ENCODE data around the gene PGLYRP3. TPM values are rescaled to one million over a fixed set of nuclear protein-coding genes. Genes with fewer than 3 reads are reported as not detected.
"Not testable (repeated sequence)": the region's sequence is repeated elsewhere in the genome, so short reads cannot be mapped to it uniquely, and the experiment has no call there.

PGLYRP3 gene
- total RNA-seq, 2 donors from 2014 or later = not detected

DNA sequence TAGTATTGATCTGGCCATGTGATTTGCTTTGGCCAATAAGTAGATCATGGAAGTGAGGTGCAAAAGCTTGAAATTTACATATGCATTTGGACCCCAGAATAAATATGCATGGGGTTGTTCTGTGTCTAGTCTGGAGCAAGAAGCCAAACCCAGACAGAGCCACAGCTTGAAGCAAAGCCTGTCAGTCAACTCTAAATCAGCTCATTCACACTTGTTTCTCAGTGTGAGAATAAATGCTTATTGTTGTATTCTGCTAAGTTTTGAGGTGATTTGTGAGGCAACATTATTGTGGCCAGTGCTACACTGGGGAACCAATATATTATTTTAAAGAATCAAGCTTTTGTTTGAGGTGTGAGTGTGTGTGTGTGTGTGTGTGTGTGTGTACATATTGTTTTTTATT is 12.2 kb upstream of the PGLYRP3 start:
- no peaks in the 10 kb centered on the region for H3K27me3 ChIP-seq (replicated peaks; ENCODE audit: insufficient read depth)
- H3K9me3 ChIP-seq = no peaks in the 10 kb centered on the region
- no peaks in the 10 kb centered on the region for H3K4me1 ChIP-seq (replicated peaks)
- DNase-seq (ENCODE audit: low spot score) = no peak
- H3K4me3 ChIP-seq = no peak overlapping the region
- H3K36me3 ChIP-seq = no peaks in the 10 kb centered on the region
- TF ChIP-seq, protein P1, sequence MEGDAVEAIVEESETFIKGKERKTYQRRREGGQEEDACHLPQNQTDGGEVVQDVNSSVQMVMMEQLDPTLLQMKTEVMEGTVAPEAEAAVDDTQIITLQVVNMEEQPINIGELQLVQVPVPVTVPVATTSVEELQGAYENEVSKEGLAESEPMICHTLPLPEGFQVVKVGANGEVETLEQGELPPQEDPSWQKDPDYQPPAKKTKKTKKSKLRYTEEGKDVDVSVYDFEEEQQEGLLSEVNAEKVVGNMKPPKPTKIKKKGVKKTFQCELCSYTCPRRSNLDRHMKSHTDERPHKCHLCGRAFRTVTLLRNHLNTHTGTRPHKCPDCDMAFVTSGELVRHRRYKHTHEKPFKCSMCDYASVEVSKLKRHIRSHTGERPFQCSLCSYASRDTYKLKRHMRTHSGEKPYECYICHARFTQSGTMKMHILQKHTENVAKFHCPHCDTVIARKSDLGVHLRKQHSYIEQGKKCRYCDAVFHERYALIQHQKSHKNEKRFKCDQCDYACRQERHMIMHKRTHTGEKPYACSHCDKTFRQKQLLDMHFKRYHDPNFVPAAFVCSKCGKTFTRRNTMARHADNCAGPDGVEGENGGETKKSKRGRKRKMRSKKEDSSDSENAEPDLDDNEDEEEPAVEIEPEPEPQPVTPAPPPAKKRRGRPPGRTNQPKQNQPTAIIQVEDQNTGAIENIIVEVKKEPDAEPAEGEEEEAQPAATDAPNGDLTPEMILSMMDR (IDR thresholded peaks at IDR 0.05) = no peak
- TF ChIP-seq POLR2AphosphoS5 (IDR thresholded peaks at IDR 0.05) (no peak), POLR2A (IDR thresholded peaks at IDR 0.05) (no peak)
- intact Hi-C loops (cut with DNase I) = no loop called here
- no peak overlapping the region for H3K27ac ChIP-seq

- H3K4me1 ChIP-seq (replicated peaks) = no peaks in the 10 kb centered on the region
- no peak for DNase-seq (ENCODE audit: low spot score)
- WGBS = 49% methylated on average over 1 of the region's 1 CpG
- intact Hi-C loops (cut with DNase I) = no loop called here
- no peaks in the 10 kb centered on the region for H3K27me3 ChIP-seq (replicated peaks; ENCODE audit: insufficient read depth)
- H3K36me3 ChIP-seq = no peaks in the 10 kb centered on the region
- no peak overlapping the region for H3K27ac ChIP-seq
- no peak overlapping the region for H3K4me3 ChIP-seq
- TF ChIP-seq POLR2A (IDR thresholded peaks at IDR 0.05) = no peak
- TF ChIP-seq, protein P1 (IDR thresholded peaks at IDR 0.05) = no peak
- no peak for TF ChIP-seq POLR2AphosphoS5 (IDR thresholded peaks at IDR 0.05)
- no peaks in the 10 kb centered on the region for H3K9me3 ChIP-seq
These were observed 9.8 kb upstream of the PGLYRP3 start for GRCh38 chr1:153322568-153322967.

DNA sequence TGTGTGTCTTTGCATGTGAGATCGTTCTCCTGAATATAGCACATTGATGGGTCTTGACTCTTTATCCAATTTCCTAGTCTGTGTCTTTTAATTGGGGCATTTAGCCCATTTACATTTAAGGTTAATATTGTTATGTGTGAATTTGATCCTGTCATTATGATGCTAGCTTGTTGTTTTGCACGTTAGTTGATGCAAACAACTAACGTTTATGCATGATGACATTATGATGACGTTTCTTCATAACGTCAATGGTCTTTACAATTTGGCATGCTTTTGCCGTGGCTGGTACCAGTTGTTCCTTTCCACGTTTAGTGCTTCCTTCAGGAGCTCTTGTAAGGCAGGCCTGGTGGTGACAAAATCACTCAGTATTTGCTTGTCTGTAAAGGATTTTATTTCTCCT is 5.4 kb upstream of the PGLYRP3 start:
- H3K36me3 ChIP-seq; DNase-seq (ENCODE audit: low spot score); H3K27me3 ChIP-seq (replicated peaks; ENCODE audit: insufficient read depth); H3K4me3 ChIP-seq; H3K9me3 ChIP-seq; H3K27ac ChIP-seq; intact Hi-C loops (cut with DNase I); H3K4me1 ChIP-seq (replicated peaks): not testable (repeated sequence)
- 89% methylated on average over 7 of the region's 7 CpGs for WGBS

DNA sequence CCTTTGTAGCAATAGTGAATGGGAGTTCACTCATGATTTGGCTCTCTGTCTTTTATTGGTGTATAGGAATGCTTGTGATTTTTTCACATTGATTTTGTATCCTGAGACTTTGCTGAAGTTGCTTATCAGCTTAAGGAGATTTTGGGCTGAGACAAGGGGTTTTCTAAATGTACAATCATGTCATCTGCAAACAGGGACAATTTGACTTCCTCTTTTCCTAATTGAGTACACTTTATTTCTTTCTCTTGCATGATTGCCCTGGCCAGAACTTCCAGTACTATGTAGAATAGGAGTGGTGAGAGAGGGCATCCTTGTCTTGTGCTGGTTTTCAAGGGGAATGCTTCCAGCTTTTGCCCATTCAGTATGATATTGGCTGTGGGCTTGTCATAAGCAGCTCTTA is 3.3 kb upstream of the PGLYRP3 start:
- intact Hi-C loops (cut with DNase I); H3K9me3 ChIP-seq; DNase-seq (ENCODE audit: low spot score); H3K27ac ChIP-seq; H3K4me3 ChIP-seq; H3K36me3 ChIP-seq; H3K4me1 ChIP-seq (replicated peaks); H3K27me3 ChIP-seq (replicated peaks; ENCODE audit: insufficient read depth): not testable (repeated sequence)

- intact Hi-C loops (cut with DNase I); H3K4me3 ChIP-seq; DNase-seq (ENCODE audit: low spot score): not testable (repeated sequence)
These were observed 1.6 kb upstream of the PGLYRP3 start for GRCh38 chr1:153314388-153314787.

DNA sequence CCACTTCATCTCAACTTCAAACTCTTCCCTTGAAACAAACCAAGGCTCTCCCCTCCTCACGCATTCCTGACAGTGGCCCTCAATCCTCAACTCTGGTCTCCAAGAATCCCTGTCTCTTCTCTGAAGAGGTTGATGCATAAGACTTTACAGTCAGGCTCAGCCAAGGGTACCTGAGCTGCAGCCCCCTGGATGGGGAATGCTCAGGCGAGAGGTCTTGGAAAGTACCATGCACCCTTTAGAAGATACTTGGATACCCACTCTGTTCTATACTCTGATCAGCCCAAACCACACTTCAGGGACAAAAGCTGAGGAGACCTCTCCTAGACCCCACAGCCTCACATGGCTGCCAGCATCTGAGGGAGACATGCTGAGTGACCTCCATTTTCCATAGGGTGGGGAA is 536 bp upstream of the PGLYRP3 start:
- Histone ChIP-seq H3K36me3 (no peaks in the 10 kb centered on the region), H3K27me3 (replicated peaks; ENCODE audit: insufficient read depth) (no peaks in the 10 kb centered on the region), H3K4me3 (no peak overlapping the region), H3K27ac (no peak overlapping the region), H3K4me1 (replicated peaks) (no peaks in the 10 kb centered on the region), H3K9me3 (no peaks in the 10 kb centered on the region)
- TF ChIP-seq, protein P1 (IDR thresholded peaks at IDR 0.05) = no peak
- TF ChIP-seq POLR2AphosphoS5 (IDR thresholded peaks at IDR 0.05) (no peak), POLR2A (IDR thresholded peaks at IDR 0.05) (no peak)
- intact Hi-C loops (cut with DNase I) = no loop called here
- 91% methylated on average over 2 of the region's 2 CpGs for WGBS
- no peak for DNase-seq (ENCODE audit: low spot score)

More at GRCh38 chr1:153314388-153314787, 1.6 kb upstream of the PGLYRP3 start:
- not testable (repeated sequence) for H3K9me3 ChIP-seq; H3K4me1 ChIP-seq (replicated peaks); H3K36me3 ChIP-seq; H3K27ac ChIP-seq; H3K27me3 ChIP-seq (replicated peaks; ENCODE audit: insufficient read depth)

GRCh38 chr1:153310526-153310925 is 2.2 kb downstream of the PGLYRP3 start:
- Histone ChIP-seq H3K27ac (no peak overlapping the region), H3K4me3 (no peak overlapping the region), H3K9me3 (no peaks in the 10 kb centered on the region), H3K36me3 (no peaks in the 10 kb centered on the region), H3K4me1 (replicated peaks) (no peaks in the 10 kb centered on the region), H3K27me3 (replicated peaks; ENCODE audit: insufficient read depth) (no peaks in the 10 kb centered on the region)
- TF ChIP-seq POLR2A (IDR thresholded peaks at IDR 0.05) (no peak), POLR2AphosphoS5 (IDR thresholded peaks at IDR 0.05) (no peak)
- TF ChIP-seq, protein P1 (IDR thresholded peaks at IDR 0.05) = no peak
- intact Hi-C loops (cut with DNase I) = no loop called here
- 69% methylated on average over 7 of the region's 7 CpGs for WGBS
- no peak for DNase-seq (ENCODE audit: low spot score)

All from prostate gland (tissue), 2 donors.